COLO668 (cell line): ENCODE data around the gene MYL11.
A peak's percentile ranks its signal among the peaks of the same experiment; 100 is the strongest.

ENCODE experiments used
- DNase-seq: peaks from one replicate; lab custom pipeline; 2025; ENCODE audit not compliant: unreplicated experiment; lab: John Stamatoyannopoulos, UW

Gene MYL11

DNA sequence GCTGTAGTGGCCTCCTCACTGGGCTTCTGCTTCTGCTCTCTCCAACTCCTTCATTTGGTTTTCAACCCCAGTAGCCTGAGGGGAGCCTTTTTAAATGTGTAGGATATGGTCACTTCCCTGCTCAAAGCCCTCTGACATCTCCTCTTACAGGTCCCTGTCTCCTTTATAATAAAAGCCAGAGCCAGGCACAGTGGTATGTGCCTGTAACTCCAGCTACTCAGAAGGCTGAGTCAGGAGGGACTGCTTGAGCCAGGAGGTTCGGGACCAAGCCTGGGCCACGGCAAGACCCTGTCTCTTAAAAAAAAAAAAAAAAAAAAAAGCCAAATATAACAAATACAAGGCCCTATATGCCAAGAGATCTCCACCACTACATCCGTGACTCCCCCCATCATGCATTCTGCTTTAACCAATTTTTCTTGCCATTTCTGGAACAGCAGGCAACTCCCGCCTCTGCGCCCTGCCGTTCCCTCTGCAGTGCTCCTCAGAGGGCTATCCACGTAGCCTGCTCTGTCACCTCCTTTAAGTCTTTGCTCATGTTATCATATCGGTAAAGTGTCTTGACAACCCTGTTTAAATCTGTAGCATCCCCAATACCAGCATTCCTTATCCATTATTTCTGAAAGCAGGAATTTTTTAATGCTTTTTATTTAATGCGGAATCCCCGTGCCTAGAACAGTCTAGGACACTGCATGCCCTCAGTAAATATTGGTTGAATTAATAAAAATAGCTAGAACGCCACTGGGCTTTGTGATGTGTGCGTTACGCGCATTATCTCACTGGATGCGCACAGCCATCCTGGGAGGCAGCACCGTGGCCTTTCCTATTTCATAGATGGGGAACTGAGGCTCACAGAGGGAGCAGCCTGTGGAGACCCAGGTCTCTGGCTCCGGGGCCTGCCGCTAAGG lies 42.3 kb downstream of the MYL11 start:
- DNase-seq, result no peak

DNA sequence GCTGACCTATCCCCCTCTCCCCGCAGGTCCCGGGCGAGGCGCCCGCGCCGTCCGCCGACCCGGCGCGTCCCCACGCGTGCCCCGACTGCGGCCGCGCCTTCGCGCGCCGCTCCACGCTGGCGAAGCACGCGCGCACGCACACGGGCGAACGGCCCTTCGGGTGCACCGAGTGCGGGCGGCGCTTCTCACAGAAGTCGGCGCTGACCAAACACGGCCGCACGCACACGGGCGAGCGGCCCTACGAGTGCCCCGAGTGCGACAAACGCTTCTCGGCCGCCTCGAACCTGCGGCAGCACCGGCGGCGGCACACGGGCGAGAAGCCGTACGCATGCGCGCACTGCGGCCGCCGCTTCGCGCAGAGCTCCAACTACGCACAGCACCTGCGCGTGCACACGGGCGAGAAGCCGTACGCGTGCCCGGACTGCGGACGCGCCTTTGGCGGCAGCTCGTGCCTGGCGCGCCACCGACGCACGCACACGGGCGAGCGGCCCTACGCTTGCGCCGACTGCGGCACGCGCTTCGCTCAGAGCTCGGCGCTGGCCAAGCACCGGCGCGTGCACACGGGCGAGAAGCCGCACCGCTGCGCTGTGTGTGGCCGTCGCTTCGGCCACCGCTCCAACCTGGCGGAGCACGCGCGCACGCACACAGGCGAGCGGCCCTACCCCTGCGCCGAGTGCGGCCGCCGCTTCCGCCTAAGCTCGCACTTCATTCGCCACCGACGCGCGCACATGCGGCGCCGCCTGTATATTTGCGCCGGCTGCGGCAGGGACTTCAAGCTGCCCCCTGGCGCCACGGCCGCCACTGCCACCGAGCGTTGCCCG lies 43.1 kb downstream of the MYL11 start:
- DNase-seq, result peak; percentile 98

DNA sequence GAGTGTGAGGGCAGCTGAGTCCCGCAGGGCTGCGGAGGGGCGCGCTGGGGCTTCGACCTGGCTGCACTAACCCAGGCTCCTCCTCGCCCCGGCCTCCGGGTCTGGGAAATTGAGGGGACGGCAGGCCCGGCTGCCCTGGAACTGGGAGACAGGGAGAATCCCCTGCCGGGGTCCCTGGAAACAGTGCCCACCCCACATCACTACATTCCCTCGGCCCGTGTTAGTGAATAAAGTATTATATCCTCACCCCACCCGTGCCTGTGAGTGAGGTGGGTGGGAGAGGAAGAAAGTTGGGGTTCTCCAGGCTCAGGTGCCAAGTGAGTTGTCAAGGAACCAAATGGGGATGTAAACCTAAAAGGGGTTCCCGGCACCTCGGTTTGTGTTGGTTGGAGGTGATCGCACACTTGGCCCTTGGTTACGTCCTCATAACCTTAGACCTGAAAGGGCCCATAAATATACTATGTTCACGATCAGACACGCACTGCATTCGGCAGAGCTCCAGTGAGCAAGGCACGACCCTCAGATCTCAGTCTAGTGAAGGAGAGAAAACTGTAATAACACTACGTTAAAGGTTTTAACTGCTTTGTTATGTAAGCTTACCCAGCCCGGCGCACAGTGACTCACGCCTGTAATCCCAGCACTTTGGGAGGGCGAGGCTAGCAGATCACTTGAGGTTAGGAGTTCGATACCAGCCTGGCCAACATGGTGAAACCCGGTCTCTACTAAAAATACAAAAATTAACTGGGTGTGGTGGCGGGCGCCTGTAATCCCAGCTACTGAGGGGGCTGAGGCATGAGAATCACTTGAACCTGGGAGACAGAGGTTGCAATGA lies 44.0 kb downstream of the MYL11 start:
- DNase-seq, result peak; percentile 9

- no peak for DNase-seq
Observed at GRCh38 chr16:30421010-30421409, 46.4 kb downstream of the MYL11 start.
